ENCODE results near the gene SLA2.

SLA2 gene

DNA sequence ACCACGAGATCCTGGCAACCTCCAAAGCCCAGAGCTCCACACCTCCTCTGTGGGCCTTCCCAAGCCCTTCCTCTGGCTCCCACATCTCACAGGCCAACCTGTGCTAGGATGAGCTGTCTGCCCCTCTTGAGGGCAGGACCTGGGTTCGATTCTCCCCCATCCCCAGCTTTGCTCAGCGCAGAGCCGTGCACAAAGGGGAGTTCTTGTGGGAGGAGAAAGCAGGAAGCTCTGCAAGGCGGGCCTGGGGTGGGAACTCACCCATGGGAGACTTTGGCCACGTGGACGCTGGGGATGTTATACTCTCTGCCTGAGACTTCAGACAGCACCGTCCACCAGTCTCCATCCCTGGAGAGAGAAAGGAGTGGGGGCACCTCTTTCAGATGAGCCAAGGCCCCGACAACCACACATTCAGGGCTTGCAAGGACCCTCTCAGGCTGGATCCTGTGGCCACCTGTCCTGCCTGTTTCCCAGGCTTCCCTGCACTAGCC, 12.7 kb downstream of the SLA2 start:
- no peak for TF ChIP-seq CTCF (IDR thresholded peaks at IDR 0.05; ENCODE audit: insufficient read depth, missing control alignments)

DNA sequence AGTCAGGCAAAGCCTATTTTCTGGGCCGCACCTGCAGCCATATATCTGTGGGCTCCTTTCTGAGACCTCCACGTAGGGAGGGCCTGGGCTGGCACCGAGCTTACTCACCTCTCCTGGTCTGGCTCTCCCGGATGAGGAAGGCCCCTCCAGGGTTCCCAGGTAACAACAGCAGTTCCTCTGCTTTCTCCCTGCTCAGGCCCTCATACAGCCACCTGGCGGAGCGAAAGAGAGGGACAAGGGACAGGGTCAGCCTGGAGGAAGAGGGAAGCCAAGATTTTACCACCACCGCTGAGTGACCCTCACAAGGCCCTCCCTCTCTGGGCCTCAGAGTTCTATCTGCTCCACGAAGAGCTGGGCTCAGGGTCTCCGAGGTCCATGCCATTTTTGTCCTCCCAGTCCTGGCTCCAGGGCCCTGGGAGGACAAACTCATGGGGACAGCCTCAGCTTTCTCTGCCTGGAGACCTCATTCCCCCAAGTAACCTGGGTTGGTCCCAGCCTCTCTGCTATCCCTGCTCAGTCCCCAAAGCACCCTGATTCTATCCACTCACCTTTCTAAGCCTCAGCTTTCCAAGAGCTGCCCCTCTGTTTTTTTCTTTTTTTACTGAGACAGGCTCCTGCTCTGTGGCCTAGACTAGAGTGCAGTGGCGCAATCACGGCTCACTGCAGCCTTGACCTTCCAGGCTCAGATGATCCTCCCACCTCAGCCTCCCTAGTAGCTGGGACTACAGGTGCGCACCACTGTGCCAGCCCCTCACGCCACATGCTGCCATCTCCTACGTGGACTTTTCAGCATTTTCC, 13.3 kb downstream of the SLA2 start:
- DNase-seq (ENCODE audit: insufficient read length, low spot score) (no peak), FAIRE-seq (no peak)
- no peak for TF ChIP-seq CTCF (IDR thresholded peaks at IDR 0.05; ENCODE audit: insufficient read depth, missing control alignments)

More for the DNA sequence above, 12.7 kb downstream of the SLA2 start:
- FAIRE-seq (no peak), DNase-seq (ENCODE audit: insufficient read length, low spot score) (no peak)

DNA sequence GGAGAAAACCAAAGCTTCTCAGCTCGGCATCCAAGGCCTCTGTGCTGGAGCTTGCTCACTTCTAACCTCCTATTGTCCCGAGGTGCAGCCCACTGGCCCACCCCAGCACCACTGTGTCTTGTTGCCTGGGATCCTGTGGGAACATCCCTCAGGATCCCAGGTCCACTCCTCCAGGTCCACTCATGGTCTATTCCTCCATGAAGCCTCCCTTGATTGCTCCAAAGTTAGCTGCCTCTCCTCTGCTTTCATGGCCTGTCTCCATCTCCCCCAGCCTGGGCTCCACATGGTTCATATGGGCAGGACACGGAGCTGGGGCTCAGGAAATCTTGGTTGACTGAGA, 13.9 kb downstream of the SLA2 start:
- no peak for TF ChIP-seq CTCF (IDR thresholded peaks at IDR 0.05; ENCODE audit: insufficient read depth, missing control alignments)
- FAIRE-seq (no peak), DNase-seq (ENCODE audit: insufficient read length, low spot score) (no peak)

- DNase-seq (ENCODE audit: insufficient read length, low spot score) = no peak
Observed at GRCh38 chr20:36631646-36632045, 14.3 kb downstream of the SLA2 start.

GRCh38 chr20:36629719-36630681, 16.0 kb downstream of the SLA2 start:
- TF ChIP-seq CTCF (IDR thresholded peaks at IDR 0.05; ENCODE audit: insufficient read depth, missing control alignments) = no peak
- FAIRE-seq (no peak), DNase-seq (ENCODE audit: insufficient read length, low spot score) (no peak)

More at GRCh38 chr20:36631646-36632045, 14.3 kb downstream of the SLA2 start:
- TF ChIP-seq CTCF (IDR thresholded peaks at IDR 0.05; ENCODE audit: insufficient read depth, missing control alignments) = no peak
- FAIRE-seq = no peak

DNA sequence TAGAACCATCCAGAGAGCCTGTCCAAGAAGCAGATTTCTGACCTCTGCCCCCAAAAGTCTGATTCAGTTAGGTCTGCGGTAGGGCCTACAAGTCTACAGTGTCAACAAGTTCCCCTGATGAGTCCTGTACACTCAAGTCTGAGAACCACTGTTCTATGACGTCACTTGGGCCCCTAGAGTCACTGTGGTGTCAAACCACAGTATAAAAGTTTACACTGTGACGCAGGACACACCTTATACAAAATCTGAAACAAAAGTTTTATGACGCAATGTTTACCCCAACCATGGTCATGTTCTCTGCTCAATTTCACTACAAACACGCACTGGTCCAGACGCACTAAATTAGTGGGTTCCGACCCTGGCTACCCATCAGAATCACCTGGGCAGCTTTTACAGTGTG, 17.9 kb downstream of the SLA2 start:
- DNase-seq (ENCODE audit: insufficient read length, low spot score) = no peak
- FAIRE-seq = no peak
- TF ChIP-seq CTCF (IDR thresholded peaks at IDR 0.05; ENCODE audit: insufficient read depth, missing control alignments) = no peak
